GM06990 (cell line): ENCODE measurements around the gene DNM2.

ENCODE experiments used
- DNase-seq: peaks from one replicate; pipeline ENCODE4 v3.0.0-alpha.2; 2011; ENCODE audit not compliant: insufficient read length; ENCODE audit errors: extremely low read depth
- H3K27me3 ChIP-seq: replicated peaks from 2 replicates; pipeline ENCODE4 v1.6.0; 2011; ENCODE audit warnings: low read length; ENCODE audit not compliant: control insufficient read depth, insufficient read depth
- H3K36me3 ChIP-seq: 2 replicates; pipeline ENCODE4 v1.5.1; 2011; ENCODE audit warnings: low read length; ENCODE audit not compliant: control insufficient read depth, insufficient read depth
- H3K4me3 ChIP-seq: replicated peaks from 2 replicates; pipeline ENCODE4 v1.5.1; 2011; ENCODE audit warnings: low read depth, mild to moderate bottlenecking, control low read depth, low read length
- CTCF ChIP-seq: IDR thresholded peaks from 2 replicates; pipeline ENCODE4 v1.5.1; 2011; ENCODE audit warnings: low read length, control low read depth, mild to moderate bottlenecking, inconsistent platforms; ENCODE audit not compliant: insufficient read depth, poor library complexity, severe bottlenecking

Gene DNM2

GRCh38 chr19:10748927-10749434, 31.1 kb downstream of the DNM2 start:
- DNase-seq: no peak
- Histone ChIP-seq H3K36me3 (peaks cover 3% of the 10 kb centered on the region; the same call in 1 of the 2 replicates), H3K4me3 (no peak overlapping the region), H3K27me3 (no peaks in the 10 kb centered on the region)
- no peak for TF ChIP-seq CTCF

- no peak for TF ChIP-seq CTCF
- DNase-seq: no peak
- Histone ChIP-seq H3K4me3 (no peak overlapping the region), H3K36me3 (peaks cover 3% of the 10 kb centered on the region; the same call in 1 of the 2 replicates), H3K27me3 (no peaks in the 10 kb centered on the region)
These were observed 31.8 kb downstream of the DNM2 start for GRCh38 chr19:10749435-10750384.

GRCh38 chr19:10751109-10751953, 33.5 kb downstream of the DNM2 start:
- no peak for TF ChIP-seq CTCF
- Histone ChIP-seq H3K36me3 (peaks cover 3% of the 10 kb centered on the region; the same call in 1 of the 2 replicates), H3K4me3 (no peak overlapping the region), H3K27me3 (no peaks in the 10 kb centered on the region)
- DNase-seq: no peak

- peaks cover 3% of the 10 kb centered on the region for H3K36me3 ChIP-seq
- TF ChIP-seq CTCF: no peak
- no peaks in the 10 kb centered on the region for H3K27me3 ChIP-seq
- H3K4me3 ChIP-seq: no peak overlapping the region
- no peak for DNase-seq
These were observed 34.5 kb downstream of the DNM2 start for GRCh38 chr19:10752237-10752912.

- H3K36me3 ChIP-seq: peaks cover 3% of the 10 kb centered on the region
- TF ChIP-seq CTCF: no peak
- H3K27me3 ChIP-seq: no peaks in the 10 kb centered on the region
- H3K4me3 ChIP-seq: no peak overlapping the region
- DNase-seq: no peak
These were observed 35.2 kb downstream of the DNM2 start for GRCh38 chr19:10752913-10753704.
